CD1c-positive myeloid dendritic cell (primary cell): Measurements from ENCODE around the gene ASS1.
"Not testable (repeated sequence)": the region's sequence is repeated elsewhere in the genome, so short reads cannot be mapped to it uniquely, and the experiment has no call there.

ENCODE experiments used
- DNase-seq: peaks from one replicate; pipeline ENCODE4 v3.0.0-alpha.2; 2016; ENCODE audit errors: extremely low spot score

The ASS1 gene

DNA sequence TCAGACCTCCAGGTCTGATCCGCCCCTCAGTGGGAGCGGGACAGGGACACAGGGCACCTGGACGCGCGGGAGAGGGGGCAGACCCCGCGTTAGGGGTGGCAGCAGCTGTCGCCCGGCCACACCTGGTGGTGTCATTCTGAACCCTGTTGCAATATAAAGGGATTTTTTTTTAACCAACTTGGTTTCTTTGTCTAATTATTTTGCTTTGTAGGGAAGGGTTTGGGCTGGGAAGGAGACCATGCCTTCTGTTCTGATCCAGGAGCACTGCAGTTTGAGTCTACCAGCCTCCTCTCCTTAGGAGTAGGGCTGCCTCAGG, 10.9 kb upstream of the ASS1 start:
- DNase-seq, result no peak

DNA sequence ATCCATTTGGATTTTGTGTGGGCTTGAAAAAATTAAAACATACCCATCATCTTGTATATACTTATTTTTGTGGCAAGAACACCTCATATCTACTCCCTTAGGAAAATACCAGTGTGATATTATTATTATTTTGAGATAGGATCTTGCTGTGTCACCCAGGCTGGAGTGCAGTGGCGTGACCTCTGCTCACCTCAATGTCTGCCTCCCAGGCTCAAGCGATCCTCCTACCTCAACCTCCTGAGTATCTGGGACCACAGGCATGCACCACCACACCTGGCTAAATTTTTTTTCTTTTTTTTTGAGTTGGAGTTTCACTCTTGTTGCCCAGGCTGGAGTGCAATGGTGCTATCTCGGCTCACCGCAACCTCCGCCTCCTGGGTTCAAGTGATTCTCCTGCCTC, 10.1 kb upstream of the ASS1 start:
- DNase-seq, result not testable (repeated sequence)

DNA sequence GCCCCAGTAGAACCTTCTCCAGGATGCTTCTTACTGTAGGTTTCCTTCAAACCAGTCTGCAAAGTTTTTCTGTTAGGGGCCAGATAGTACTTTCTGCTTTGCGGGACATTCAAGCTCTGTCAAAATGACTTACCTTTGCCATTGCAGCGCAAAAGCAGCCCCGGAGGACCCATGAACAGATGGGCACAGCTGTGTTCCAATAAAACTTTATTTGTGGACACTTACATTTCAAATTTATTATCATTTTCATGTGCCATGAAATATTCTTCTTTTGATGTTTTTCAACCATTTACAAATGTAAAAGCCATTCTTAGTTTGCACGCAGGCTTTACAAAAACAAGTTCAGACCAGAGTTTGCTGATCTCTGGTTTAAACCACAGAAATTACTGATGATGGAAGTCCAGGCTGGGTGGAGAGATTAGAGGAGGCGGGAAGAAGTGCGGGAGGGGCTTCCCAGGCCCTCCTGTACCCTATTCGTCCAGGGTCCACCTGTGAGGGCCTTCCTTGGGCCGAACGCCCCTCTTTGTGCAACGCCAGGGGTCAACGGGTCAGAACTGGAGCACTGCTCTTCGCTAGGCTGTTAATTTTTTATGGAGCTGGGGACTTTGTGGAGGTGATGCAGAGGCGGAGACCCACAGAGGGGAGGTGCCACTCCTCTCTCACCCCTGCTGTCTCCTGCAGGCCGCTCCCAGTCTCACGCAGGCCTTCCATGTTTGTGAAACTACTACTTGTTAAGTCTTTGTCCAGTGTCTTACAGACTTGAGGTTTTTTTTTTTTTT, 7.6 kb upstream of the ASS1 start:
- no peak for DNase-seq

DNA sequence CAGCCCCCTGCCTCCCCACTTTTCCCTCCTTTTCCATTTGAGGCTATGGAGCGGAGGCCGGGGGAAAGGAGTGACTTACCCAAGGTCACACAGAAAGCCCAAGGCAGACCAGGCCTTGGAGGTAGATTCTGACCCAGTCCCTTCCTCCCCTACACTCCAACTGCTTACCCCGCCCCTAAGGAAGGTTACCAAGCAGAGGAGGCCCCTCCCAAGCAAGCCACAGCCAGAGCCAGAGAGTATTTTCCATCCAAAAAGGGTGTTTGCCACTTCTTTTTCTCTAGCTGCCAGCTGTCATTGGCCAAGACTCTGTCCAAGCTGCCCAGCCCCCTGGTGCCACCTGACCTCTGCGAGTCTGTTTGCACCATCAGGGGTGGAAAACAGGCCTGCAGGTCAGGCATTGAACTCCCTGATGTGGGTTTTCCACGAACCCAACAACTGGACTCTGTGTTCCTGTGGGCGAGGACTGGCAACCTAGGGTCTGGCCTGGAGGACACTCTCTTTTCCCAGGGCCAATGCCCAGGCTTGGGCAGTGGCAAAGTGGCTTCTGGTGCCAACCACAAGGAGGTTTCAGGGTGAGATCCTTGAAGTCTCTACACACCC, 6.3 kb upstream of the ASS1 start:
- DNase-seq, result no peak

DNA sequence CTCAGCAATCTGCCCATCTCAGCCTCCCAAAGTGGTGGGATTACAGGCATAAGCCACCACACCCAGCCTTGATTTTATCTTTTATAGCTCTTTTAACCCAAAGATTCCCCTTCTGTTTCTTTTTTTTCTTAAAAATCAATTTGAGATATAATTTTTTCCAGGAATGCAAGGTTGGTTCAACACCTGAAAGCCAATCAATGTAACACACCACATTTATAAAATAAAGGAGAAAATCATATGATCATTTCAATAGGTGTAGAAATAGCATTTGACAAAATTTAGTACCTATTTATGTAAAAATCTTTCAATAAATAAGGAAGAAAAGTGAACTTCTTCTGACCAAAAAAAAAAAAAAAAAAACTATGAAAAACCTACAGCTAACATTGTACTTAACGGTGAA, 3.7 kb upstream of the ASS1 start:
- DNase-seq, result no peak

DNA sequence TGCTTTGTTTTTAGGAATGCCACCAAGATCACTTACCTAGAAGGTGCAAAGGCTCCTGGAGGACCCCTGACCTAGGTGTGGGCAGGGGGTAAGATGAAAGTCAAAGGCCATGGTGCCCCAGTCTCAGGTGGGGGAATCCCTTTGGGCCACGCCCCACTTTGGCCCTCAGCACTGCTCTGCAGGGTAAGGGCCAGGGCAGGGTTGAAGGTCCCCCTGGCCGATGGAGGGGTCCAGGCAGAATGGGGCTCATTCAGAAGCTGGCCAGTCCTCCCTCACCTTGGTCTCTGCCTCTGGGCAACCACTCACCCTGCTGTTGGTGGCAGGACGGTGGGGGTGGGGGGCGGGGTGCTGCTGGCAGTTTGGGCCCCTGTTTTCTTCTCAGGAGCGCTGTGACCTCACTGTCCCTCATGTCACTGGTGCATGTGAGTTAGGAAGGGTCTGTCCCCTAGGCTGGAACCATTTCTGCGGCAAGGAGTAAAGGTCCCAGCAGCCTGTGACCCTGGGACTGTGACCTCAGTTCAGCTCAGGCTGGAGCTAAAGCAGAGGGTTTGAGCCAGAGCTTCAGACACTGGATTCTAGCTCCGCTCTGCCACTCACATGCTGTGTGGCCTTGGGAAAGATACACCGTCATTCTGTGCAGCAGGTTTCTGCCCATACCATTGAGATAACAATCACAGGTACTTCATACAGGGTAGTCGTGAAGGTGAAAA, 1.9 kb upstream of the ASS1 start:
- no peak for DNase-seq

DNA sequence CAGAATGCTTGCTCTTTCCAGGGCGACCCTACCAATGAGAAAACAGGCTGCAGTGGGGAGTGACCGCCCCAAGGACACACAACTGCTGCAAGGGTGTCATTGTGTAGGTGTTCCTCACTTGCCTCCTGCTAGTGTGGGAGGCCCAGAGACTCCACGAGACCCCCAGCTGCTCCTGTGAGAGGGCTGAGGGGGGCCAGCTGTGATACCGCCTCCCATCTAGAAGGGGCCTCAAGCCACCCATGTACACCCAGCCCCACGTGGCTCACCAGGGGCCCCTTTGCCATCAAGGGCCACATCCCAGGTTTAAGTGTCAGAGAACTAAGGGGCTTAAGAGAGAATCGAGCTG, 1.3 kb upstream of the ASS1 start:
- no peak for DNase-seq

DNA sequence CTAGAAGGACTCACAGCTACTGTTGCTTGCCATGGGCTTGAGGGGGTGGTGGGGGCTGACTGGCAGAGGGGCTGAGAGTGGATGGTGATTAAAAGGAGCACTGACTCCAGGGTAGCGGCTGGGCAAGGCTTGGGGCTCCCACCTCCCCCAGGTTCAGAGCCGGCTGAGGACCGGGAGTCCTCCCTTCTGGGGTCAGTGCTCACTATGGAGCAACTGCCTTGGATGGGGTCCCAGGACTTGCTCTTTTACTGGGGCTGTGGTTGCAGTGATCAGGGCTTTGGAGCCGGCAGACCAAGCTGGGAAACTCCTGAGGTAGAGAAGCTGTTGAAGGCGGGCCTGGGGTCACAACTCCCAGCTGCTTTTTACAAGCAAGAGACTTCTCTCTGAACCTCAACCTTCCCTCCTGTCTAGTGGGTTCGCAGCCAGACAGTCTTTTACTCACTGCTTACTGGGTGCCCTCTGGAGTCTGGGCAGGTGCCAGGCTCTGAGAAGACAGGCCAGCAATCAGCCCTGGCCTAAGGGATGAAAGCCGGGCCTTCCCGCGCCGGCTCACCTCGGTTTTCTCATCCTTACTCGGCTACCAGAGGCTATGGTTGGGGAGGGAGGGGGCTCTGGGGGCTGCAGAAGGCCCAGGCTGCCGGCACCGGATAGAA, 795 bp upstream of the ASS1 start:
- DNase-seq, result no peak

DNA sequence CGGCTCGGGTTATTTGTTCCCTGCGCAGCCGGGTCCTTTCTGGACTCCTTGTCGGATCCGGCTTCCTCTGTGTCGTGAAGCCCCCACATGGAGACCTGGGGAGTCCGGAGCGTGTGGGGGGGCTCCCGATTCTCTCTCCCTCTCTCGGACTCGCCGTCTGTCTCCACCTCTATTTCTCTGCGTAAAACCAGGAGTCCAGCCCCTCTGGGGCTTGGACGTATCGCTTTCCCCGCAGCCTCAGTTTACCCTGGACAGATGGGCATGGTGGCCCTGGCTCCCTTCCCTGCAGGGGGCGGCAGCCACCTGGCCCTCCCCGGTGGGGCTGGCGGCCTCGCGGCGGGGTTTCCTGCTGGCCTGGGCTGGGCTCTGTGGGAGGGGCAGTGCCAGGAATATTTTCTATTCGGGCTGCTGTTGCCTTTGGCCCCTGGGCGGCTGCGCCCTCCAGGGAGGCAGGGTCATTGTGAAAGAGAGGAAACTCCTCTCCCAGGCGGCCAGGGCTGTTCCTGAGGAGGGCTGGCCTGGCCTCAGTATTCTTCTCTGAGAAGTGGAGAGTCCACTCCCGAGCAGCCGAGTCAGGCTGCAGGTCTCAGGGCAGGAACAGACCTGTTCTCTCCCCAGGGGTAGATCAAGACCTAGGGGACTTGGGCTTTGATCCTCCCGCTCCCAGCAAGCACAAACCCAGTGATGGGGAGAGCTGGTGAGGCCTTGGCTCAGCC, 665 bp downstream of the ASS1 start:
- no peak for DNase-seq

DNA sequence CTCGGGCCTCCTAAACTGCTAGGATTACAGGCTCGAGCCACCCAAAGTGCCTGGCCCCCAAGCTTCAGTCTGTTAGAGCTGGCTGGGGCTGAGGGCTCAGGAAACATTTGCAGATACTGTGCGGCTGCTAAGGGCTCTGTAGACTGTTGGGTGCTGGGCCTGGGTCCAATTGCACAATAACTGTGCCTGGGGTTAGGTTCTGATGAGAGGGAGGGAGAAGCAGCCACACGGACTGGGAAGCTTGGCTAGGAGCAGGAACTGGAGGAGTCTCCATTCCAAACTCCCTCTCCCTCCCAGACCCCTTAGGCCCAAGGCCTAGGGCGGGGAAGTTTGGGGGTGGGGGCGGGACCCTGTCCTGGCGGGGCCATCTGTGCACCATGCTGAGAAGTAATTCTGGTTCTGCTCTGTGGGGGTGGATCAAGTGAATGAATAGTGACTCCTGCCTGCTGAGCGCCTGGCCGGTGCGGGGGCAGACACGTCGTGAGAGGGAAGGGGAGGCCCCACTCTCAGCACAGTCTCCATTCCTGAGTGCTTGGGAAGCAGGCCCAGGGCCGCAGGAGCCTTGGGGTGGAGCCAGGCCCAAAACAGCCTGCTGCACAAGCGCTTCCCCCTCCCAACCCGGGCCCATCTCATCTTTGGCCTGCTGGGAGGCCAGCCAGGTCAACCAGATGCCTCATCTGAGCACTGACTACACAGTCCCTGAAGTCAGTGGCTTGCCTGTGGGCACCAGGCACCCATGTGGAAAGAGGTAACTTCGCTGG, 1.5 kb downstream of the ASS1 start:
- no peak for DNase-seq

DNA sequence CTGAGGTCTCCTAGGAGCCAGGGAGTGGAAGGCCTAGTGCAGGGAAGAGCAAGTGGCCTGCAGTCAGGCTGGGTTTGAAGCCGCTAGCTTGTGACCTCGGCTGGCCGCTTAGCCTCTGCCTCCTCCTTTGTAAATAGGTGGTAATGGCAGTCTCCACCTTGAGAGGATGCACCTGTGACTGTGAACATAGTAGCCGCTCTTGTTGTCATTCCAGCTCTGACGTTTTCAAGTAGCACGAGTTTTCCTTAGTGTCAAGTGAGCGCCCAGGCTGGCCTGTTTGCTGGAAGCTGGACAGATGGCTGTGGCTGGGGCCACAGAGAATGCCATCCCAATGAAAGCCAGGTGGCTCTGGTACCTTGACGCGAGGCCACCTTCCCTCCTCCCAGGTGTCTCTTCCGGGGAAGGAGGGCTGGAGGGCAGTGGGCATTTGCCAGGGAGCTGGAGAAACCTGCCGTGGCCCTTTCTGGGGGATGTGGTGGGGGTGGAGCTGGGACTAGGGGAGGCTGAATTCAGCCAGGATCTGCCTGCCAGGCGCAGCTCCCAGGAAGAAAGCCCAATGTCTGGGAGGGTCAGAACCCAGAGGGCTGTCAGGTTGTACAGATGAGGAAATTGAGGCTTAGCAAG, 2.5 kb downstream of the ASS1 start:
- no peak for DNase-seq

DNA sequence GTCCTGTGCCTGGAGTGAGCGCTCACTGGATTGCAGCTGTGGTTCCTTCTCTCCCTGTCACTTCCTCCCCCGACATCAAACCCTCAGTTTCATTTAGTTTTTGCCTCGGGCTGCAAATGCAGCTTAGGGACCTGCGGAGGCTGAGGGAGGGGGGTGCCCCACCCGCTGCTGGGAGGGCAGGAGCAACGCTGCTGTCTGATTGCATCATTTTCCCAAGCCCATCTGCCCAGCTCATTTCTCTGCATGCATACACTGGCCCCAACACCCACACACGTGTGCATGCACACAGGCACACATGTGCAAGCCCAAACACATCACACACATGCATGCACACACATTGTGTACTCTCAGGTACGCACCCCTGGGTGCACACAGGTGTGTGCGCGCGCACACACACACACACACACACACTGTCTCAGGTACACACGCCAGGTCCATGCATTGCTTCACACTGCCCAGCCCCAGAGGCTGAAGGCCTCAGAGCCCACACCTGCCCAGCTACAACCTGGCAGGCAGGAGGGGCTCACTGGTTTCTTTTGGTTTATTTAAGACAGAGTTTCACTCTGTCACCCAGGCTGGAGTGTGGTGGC, 3.4 kb downstream of the ASS1 start:
- DNase-seq, result peak; percentile 16

DNA sequence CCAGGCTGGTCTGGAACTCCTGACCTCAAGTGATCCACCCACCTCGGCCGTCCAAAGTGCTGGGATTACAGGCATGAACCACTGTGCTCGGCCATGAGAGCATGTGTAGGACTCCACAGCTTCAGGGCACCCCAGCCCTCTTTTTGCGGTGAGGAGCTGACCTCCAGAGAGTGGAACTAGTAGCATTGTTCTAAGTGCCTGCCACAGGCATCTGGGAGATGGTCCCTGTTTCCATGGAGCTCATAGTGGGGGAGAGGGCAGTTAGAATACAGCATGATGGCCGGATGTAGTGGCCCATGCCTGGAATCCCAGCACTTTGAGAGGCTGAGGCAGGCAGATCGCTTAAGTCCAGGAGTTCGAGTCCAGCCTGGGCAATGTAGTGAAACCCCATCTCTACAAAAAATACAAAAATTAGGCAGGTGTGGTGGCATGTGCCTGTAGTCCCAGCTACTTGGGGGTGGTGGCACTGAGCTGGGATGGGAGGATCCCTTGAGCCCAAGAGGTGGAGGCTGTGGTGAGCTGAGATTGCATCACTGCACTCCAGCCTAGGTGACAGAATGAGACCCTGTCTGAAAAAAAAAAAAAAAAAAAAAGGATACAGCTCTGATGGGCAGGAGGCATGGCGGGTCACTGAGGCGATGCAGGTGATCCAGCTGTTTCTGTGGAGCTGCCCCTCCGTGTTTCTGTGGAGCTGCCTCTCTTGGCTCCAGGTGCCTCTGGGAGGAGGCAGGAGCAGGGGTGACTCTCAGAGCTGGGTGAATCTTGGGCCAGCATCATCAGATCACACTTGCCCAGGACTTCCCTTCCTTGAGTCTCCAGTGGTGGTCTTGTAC, 4.2 kb downstream of the ASS1 start:
- DNase-seq, result no peak

DNA sequence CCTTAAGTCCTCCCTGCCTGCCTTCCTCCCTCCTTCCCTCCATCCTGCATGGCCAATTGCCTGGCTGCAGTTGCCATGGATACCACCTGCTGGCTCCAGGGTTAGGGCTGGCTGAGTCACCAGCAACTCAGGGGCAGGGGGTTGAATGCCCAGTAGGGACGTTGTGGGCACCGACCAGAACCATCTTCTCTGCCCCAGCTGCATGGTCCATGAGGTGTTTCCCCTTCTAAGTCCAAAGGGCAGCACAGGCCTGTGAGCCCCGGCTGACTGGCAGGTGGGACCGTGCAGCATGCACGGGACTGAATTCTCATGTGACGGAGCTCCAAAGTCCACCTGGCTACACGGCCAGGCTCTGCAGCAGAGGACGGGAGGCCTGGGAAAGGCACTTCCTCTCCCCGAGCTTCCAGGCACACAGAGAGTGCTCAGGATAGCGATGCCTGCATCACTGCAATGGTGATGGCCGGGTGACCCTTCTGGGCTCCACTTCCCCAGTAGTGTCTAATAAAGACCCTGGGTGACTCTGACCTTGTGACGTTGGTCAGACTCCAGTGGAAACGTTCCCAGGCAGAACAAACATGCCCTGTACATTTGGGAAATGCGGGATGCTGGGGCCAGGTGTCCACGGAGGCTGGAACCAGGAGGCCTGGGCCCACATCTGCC, 5.7 kb downstream of the ASS1 start:
- DNase-seq, result no peak

DNA sequence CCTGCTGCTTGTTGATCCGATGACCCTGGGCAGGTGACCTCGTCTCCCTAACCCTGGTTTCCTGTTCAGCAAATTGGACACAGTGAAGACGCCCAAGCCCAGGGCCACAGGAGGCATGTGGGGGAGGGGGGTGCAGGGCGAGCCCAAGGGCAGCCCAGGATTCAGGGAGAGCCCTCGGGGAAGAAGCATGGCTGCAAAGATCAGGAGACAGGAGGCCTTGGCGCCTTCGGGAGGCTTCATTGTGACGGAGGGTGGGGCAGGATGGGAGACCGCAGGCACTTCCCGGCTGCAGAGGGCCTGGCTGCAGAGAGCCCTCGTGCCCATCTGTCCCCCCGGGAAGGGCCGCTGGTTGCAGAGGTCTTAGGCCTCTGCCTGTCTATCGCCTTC, 6.2 kb downstream of the ASS1 start:
- no peak for DNase-seq

DNA sequence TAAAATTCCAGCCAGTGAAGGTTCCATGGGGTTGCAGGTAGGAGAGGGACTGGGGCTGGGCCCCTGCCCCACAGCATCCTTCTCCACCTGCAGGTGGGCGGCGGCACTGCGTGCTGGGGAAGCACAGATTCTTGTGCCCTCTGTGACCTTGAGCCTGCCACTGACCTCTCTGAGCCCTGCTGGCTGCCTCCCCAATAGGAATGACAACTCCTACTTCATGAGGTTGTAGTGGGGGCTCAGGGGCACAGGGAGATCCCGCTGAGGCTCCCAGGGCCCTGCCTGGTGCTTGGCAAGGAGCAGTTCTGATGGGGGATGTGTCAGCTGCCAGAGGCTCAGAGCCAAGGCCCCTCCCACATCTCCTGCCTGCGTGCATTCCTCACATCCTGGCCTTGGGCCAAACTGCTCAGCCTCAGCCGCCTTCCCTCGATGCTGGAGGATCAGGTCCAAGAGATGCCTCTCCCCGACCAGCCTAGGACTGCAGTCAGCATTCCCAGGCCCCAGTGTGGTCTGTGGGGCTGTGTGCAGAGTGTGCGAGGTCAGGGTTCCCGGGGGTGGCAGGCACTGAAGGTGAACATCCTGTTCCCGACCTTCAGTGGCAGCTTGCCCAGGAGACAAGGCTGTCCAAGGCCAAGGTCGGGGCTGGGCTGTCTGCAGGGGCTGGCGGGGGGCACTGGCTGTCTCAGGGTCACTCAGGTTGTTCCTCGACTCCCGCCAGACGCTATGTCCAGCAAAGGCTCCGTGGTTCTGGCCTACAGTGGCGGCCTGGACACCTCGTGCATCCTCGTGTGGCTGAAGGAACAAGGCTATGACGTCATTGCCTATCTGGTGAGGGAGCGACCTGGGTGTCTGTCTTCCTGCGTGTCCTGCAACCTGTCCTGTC, 7.0 kb downstream of the ASS1 start:
- peak; percentile 4 for DNase-seq

DNA sequence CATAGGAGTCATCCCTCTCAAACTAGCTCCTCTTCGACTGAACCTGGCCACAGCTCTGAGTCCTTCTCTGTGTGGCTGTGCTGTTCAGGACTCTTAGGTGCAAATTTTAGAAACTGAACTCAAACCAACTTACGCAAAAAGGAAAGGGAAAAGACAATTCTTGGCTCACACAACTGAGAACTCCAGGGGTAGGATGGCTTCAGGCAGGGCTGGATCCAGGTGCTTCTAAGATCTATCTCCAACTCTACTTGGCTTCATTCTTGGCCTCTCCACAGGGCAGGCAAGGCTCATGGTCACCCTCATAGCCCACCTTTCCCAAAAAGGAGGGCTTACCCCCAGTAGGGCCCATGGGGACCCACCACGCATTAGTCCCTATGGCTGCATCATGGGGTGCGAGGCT, 8.1 kb downstream of the ASS1 start:
- no peak for DNase-seq

DNA sequence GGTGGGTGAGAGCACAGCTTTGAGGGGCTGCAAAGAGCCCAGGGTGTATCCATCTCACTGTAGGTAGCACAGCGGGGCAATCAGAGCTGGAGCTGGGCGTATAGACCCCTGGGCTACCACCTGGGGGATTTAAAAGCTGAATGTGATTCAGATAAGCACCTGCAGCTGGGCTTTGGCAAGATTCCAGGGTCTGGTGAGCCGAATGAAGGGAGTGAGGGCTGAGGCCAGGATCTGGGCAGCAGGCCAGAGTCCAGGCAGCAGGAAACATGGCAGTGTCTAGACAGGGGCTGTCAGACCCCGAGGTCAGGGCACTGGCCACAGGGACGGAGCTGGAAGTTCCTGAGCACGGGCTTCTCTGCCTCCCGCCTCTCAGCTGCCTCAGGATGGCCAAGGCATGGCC, 8.7 kb downstream of the ASS1 start:
- DNase-seq, result no peak
